Natural killer cell (primary cell): ENCODE data around the gene NCAM2. TPM values are rescaled to one million over a fixed set of nuclear protein-coding genes. Genes with fewer than 3 reads are reported as not detected.

Source experiments
- ATAC-seq, 3 donors: fragments of 150-1000 bp in 2 of 3; fragments of 200-7000 bp in 1 of 3; cut with Tn5 transposase; 1 replicate in 1 of 3; 2 replicates in 2 of 3; pipeline ENCODE4 v1.10.0; 2021; ENCODE audit warnings: mild to moderate bottlenecking in 2 of 3, moderate library complexity in 2 of 3
- DNase-seq, 2 donors: peaks; one replicate each; pipeline versions ENCODE4 v3.0.0 to v3.0.0-alpha.2; 2013 to 2021; ENCODE audit warnings: mixed read lengths in 1 of 2
- H3K27ac ChIP-seq: one replicate; pipeline ENCODE4 v1.5.1; 2013; ENCODE audit warnings: mild to moderate bottlenecking, low read length
- H3K27me3 ChIP-seq: one replicate; pipeline ENCODE4 v1.6.1; 2013; ENCODE audit warnings: low read length; ENCODE audit not compliant: control insufficient read depth, insufficient read depth
- H3K36me3 ChIP-seq: one replicate; pipeline ENCODE4 v1.6.1; 2013; ENCODE audit warnings: low read length; ENCODE audit not compliant: control insufficient read depth, insufficient read depth
- H3K4me1 ChIP-seq: one replicate; pipeline ENCODE4 v1.6.1; 2013; ENCODE audit warnings: low read length; ENCODE audit not compliant: control insufficient read depth, insufficient read depth
- H3K4me3 ChIP-seq: one replicate; pipeline ENCODE4 v1.5.1; 2013; ENCODE audit warnings: low read length
- H3K9me3 ChIP-seq: one replicate; pipeline ENCODE4 v1.6.1; 2013; ENCODE audit warnings: low read length; ENCODE audit not compliant: control insufficient read depth, insufficient read depth
- H3K27ac Mint-ChIP-seq, 2 donors: one replicate each; pipeline ENCODE4 v1.8.0; 2022; ENCODE audit warnings: mild to moderate bottlenecking in 2 of 2, mixed read lengths in 2 of 2, moderate library complexity in 1 of 2
- H3K27me3 Mint-ChIP-seq, 2 donors: one replicate each; pipeline ENCODE4 v1.8.0; 2022; ENCODE audit warnings: low read depth in 2 of 2, mixed read lengths in 2 of 2
- H3K36me3 Mint-ChIP-seq: one replicate; pipeline ENCODE4 v1.8.0; 2022; ENCODE audit warnings: mixed read lengths
- H3K4me1 Mint-ChIP-seq, 2 donors: one replicate each; pipeline ENCODE4 v1.8.0; 2022; ENCODE audit warnings: mixed read lengths in 2 of 2
- H3K4me3 Mint-ChIP-seq: one replicate; pipeline ENCODE4 v1.8.0; 2022; ENCODE audit warnings: mild to moderate bottlenecking, moderate library complexity, mixed read lengths
- H3K9me3 Mint-ChIP-seq, 2 donors: one replicate each; pipeline ENCODE4 v1.8.0; 2022; ENCODE audit warnings: mixed read lengths in 2 of 2
- WGBS: methylation state at CpG from one replicate; pipeline ENCODE4 v1.1.7; 2013; ENCODE audit warnings: missing lambda C conversion rate; ENCODE audit not compliant: insufficient coverage; 5-methylcytosine and 5-hydroxymethylcytosine counted together
- intact Hi-C: fragments of 100-400 bp; cut with micrococcal nuclease; formaldehyde crosslinking; loops from one replicate; pipeline ENCODE4 v1.14.2; 2022
- total RNA-seq, 4 donors: library from RNA; stranded (reverse); fragments of 120-200 nt in 1 of 4; gene quantifications; one replicate each; pipeline versions ENCODE4 v1.2.3 to v1.2.4, GENCODE V29; 2013 to 2022
- TF ChIP-seq, protein P1 (sequence below): fragments of 200-600 bp; IDR thresholded peaks from one replicate; pipeline ENCODE4 v1.8.0; 2022; ENCODE audit warnings: antibody characterized with exemption

Gene NCAM2
- total RNA-seq, 3 donors from 2014 or later (not counting 1 experiment from before 2014, with no cell fraction given) = not detected

GRCh38 chr21:21295303-21295702 is 297.1 kb downstream of the NCAM2 start:
- no peaks in the 10 kb centered on the region for H3K27me3 Mint-ChIP-seq

GRCh38 chr21:21297211-21297610 is 299.0 kb downstream of the NCAM2 start:
- Mint-ChIP-seq H3K36me3 (no peaks in the 10 kb centered on the region), H3K27me3 (no peaks in the 10 kb centered on the region), H3K4me3 (no peak overlapping the region), H3K27ac (no peak overlapping the region), H3K4me1 (no peaks in the 10 kb centered on the region), H3K9me3 (peaks cover 6 to 10% of the 10 kb centered on the region in 2 donors)
- H3K9me3 ChIP-seq = no peaks in the 10 kb centered on the region
- WGBS = no CpG with 5 or more reads among the region's 2 CpGs
- H3K4me3 ChIP-seq = no peak overlapping the region
- intact Hi-C loops = no loop called here
- no peak for DNase-seq
- no peaks in the 10 kb centered on the region for H3K4me1 ChIP-seq
- no peaks in the 10 kb centered on the region for H3K36me3 ChIP-seq
- no peak for ATAC-seq
- H3K27me3 ChIP-seq = no peaks in the 10 kb centered on the region
- no peak overlapping the region for H3K27ac ChIP-seq
- TF ChIP-seq, protein P1, sequence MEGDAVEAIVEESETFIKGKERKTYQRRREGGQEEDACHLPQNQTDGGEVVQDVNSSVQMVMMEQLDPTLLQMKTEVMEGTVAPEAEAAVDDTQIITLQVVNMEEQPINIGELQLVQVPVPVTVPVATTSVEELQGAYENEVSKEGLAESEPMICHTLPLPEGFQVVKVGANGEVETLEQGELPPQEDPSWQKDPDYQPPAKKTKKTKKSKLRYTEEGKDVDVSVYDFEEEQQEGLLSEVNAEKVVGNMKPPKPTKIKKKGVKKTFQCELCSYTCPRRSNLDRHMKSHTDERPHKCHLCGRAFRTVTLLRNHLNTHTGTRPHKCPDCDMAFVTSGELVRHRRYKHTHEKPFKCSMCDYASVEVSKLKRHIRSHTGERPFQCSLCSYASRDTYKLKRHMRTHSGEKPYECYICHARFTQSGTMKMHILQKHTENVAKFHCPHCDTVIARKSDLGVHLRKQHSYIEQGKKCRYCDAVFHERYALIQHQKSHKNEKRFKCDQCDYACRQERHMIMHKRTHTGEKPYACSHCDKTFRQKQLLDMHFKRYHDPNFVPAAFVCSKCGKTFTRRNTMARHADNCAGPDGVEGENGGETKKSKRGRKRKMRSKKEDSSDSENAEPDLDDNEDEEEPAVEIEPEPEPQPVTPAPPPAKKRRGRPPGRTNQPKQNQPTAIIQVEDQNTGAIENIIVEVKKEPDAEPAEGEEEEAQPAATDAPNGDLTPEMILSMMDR = no peak

More at GRCh38 chr21:21295303-21295702, 297.1 kb downstream of the NCAM2 start:
- Histone ChIP-seq H3K9me3 (no peaks in the 10 kb centered on the region), H3K27me3 (no peaks in the 10 kb centered on the region), H3K36me3 (no peaks in the 10 kb centered on the region), H3K4me1 (no peaks in the 10 kb centered on the region), H3K27ac (no peak overlapping the region), H3K4me3 (no peak overlapping the region)
- 94% methylated on average over 3 of the region's 3 CpGs for WGBS
- intact Hi-C loops = no loop called here
- no peak overlapping the region for H3K4me3 Mint-ChIP-seq
- no peaks in the 10 kb centered on the region for H3K36me3 Mint-ChIP-seq
- H3K27ac Mint-ChIP-seq = no peak overlapping the region
- peaks cover 6 to 10% of the 10 kb centered on the region in 2 donors for H3K9me3 Mint-ChIP-seq
- no peak for DNase-seq
- no peak for ATAC-seq
- TF ChIP-seq, protein P1 = no peak
- no peaks in the 10 kb centered on the region for H3K4me1 Mint-ChIP-seq

DNA sequence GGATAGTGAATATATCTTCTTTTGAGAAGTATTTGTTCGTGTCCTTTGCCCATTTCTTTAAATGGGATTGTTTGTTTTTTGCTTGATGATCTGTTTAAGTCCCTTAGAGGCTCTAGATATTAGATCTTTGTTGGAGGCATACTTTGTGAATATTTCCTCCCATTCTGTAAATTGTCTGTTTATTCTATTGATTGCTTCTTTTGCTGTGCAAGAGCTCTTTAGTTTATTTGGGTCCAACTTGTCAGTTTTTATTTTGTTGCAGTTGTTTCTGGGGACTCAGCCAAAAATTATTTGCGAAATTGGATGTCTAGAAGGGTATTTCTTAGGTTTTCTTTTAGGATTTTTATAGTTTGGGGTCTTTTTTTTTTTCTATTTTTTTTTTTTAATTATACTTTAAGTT is 302.8 kb downstream of the NCAM2 start:
- H3K27me3 Mint-ChIP-seq = no peaks in the 10 kb centered on the region
- no peaks in the 10 kb centered on the region for H3K27me3 ChIP-seq
- DNase-seq = no peak
- H3K27ac Mint-ChIP-seq = no peak overlapping the region
- ATAC-seq = no peak
- H3K36me3 Mint-ChIP-seq = no peaks in the 10 kb centered on the region
- WGBS = 63% methylated on average over 1 of the region's 2 CpGs
- no peak overlapping the region for H3K27ac ChIP-seq
- no peak overlapping the region for H3K4me3 ChIP-seq
- H3K4me1 Mint-ChIP-seq = no peaks in the 10 kb centered on the region
- H3K36me3 ChIP-seq = no peaks in the 10 kb centered on the region
- no peak overlapping the region for H3K4me3 Mint-ChIP-seq
- intact Hi-C loops = no loop called here
- peaks cover 4 to 7% of the 10 kb centered on the region in 2 donors for H3K9me3 Mint-ChIP-seq
- no peaks in the 10 kb centered on the region for H3K9me3 ChIP-seq
- TF ChIP-seq, protein P1 = no peak
- H3K4me1 ChIP-seq = no peaks in the 10 kb centered on the region

GRCh38 chr21:21309510-21309909 is 311.3 kb downstream of the NCAM2 start:
- H3K4me3 Mint-ChIP-seq = no peak overlapping the region
- peaks cover 0 to 8% of the 10 kb centered on the region in 2 donors for H3K9me3 Mint-ChIP-seq
- Histone ChIP-seq H3K4me3 (no peak overlapping the region), H3K9me3 (no peaks in the 10 kb centered on the region), H3K27me3 (no peaks in the 10 kb centered on the region), H3K36me3 (no peaks in the 10 kb centered on the region), H3K27ac (no peak overlapping the region), H3K4me1 (no peaks in the 10 kb centered on the region)
- ATAC-seq (no peak), DNase-seq (no peak)
- H3K27ac Mint-ChIP-seq = no peak overlapping the region
- no peaks in the 10 kb centered on the region for H3K4me1 Mint-ChIP-seq
- TF ChIP-seq, protein P1 = no peak
- intact Hi-C loops = no loop called here
- H3K27me3 Mint-ChIP-seq = no peaks in the 10 kb centered on the region
- WGBS = 85% methylated on average over 1 of the region's 1 CpG
- H3K36me3 Mint-ChIP-seq = no peaks in the 10 kb centered on the region
